Left ventricle myocardium inferior (tissue), 1 donor: Measurements from ENCODE around the gene AQP12A. TPM values are rescaled to one million over a fixed set of nuclear protein-coding genes. Genes with fewer than 3 reads are reported as not detected.

Experiments used
- DNase-seq: peaks from one replicate; pipeline ENCODE4 v3.0.0-alpha.2; 2020
- H3K27ac ChIP-seq: fragments of 200-600 bp; replicated peaks from 2 replicates; pipeline ENCODE4 v1.8.0; 2021
- H3K27me3 ChIP-seq: fragments of 200-600 bp; 2 replicates; pipeline ENCODE4 v1.8.0; 2021; ENCODE audit warnings: low read depth
- H3K36me3 ChIP-seq: fragments of 200-600 bp; 2 replicates; pipeline ENCODE4 v1.8.0; 2021
- H3K4me1 ChIP-seq: fragments of 200-600 bp; 2 replicates; pipeline ENCODE4 v1.8.0; 2021
- H3K4me3 ChIP-seq: fragments of 200-600 bp; 2 replicates; pipeline ENCODE4 v1.8.0; 2021; ENCODE audit warnings: mild to moderate bottlenecking, moderate library complexity
- H3K9me3 ChIP-seq: fragments of 200-600 bp; replicated peaks from 2 replicates; pipeline ENCODE4 v1.8.0; 2021
- intact Hi-C: fragments of 100-400 bp; cut with micrococcal nuclease; formaldehyde crosslinking; loops from one replicate; pipeline ENCODE4 v1.11.0; 2022
- total RNA-seq: library from RNA; stranded (reverse); fragmentation: NEBNext Ultra II Directional; extraction: Animal tissue kit (Norgen Biotek cat#: 25700); gene quantifications from one replicate; pipeline ENCODE4 v1.2.1, GENCODE V29; 2021
- TF ChIP-seq, protein P1 (sequence below): fragments of 200-600 bp; IDR thresholded peaks from 2 replicates; pipeline ENCODE4 v1.8.0; 2021; ENCODE audit warnings: antibody characterized with exemption, mild to moderate bottlenecking, borderline replicate concordance
- donor health status: DM: no; HTN: yes; CAD: no; lungs with severe emphysema.

AQP12A gene
- total RNA-seq, 1 donor from 2014 or later = not detected

DNA sequence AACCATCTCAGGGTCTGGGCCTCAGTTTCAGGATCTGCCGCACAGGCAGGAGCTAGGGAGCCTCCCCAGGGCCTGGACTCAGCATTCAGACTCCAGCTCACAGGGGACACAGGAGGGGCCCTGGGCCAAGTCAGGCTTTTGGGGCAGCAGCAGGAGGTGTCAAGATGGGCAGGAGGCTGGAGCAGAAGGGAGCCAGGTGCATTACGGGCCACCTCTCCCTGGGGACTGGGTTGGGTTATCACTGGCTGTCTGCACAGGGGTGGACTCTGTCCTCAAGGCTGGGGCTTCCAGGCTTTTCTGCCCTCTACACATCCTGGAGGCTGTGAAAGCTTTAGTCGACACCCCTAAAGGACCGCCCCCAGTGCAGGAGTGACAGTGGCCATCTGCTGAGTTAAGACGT lies 20.0 kb downstream of the AQP12A start:
- Histone ChIP-seq H3K9me3 (no peaks in the 10 kb centered on the region), H3K4me1 (no peaks in the 10 kb centered on the region), H3K27me3 (peaks cover 94% of the 10 kb centered on the region), H3K36me3 (no peaks in the 10 kb centered on the region), H3K4me3 (no peak overlapping the region), H3K27ac (no peak overlapping the region)
- intact Hi-C loops = no loop called here
- TF ChIP-seq, protein P1, sequence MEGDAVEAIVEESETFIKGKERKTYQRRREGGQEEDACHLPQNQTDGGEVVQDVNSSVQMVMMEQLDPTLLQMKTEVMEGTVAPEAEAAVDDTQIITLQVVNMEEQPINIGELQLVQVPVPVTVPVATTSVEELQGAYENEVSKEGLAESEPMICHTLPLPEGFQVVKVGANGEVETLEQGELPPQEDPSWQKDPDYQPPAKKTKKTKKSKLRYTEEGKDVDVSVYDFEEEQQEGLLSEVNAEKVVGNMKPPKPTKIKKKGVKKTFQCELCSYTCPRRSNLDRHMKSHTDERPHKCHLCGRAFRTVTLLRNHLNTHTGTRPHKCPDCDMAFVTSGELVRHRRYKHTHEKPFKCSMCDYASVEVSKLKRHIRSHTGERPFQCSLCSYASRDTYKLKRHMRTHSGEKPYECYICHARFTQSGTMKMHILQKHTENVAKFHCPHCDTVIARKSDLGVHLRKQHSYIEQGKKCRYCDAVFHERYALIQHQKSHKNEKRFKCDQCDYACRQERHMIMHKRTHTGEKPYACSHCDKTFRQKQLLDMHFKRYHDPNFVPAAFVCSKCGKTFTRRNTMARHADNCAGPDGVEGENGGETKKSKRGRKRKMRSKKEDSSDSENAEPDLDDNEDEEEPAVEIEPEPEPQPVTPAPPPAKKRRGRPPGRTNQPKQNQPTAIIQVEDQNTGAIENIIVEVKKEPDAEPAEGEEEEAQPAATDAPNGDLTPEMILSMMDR = no peak
- no peak for DNase-seq

DNA sequence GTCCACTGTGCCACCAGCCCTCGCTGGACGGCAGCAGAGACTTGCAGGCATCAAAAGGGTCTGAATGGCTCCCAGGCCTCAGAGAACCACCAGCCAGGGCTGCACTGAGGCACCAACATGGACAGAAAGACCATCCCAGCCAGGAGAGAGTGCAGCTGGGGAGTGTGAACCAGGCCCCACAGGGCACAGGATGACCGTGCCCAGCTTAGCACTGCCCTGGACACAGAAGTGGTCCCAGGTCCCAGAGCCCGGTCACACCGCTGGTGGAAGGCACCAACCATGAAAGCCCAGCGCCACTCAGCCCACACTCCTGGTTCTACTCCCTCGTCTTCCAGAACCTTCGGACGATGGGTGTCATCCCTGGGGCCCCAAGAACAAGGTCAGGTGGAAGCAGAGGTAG lies 20.5 kb downstream of the AQP12A start:
- intact Hi-C loops = no loop called here
- Histone ChIP-seq H3K27ac (no peak overlapping the region), H3K27me3 (peaks cover 95% of the 10 kb centered on the region), H3K9me3 (no peaks in the 10 kb centered on the region), H3K4me1 (no peaks in the 10 kb centered on the region), H3K4me3 (no peak overlapping the region), H3K36me3 (no peaks in the 10 kb centered on the region)
- no peak for DNase-seq
- TF ChIP-seq, protein P1 = no peak

DNA sequence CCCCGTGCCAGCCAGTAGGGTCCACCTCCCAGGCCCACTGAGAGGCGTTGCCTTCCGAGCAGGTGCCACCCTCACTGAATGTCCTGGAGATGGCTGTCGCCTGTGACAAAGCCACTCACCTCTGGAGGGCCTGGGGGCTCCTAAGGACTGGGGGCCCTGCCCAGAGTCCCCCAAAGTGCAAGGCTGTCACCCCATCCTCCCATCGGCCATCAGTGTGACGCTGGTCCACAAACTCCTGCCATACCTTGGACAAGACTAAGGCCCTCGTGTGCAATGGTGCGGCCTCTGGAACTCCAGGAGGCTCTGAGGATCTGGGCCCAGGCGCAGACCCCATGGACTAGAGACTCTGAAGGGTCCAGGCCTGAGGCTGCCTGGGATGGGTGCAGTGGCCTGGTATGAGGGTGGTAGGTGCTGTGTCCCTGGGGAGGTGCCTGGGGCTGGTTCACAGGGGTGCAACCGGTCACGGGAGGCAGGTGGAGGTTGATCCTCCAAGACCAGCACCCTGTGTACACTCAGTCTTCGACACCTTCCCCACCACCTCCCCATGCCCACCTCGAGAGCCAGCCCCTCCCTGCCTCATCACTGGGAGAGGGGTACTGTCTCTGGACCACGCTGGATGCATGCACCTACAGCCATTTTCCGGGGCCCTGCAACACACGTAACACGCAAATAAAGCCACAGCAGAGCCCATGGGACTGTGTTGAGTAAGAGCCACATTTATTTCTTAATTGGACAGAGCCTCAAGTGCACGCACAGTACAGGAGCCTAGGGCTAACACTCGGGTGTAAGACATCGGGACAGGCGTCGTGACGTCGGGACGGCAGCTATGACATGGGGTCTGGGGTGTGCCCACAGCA lies 21.6 kb downstream of the AQP12A start:
- intact Hi-C loops = no loop called here
- TF ChIP-seq, protein P1 = no peak
- DNase-seq = no peak
- no peak overlapping the region for H3K27ac ChIP-seq
- H3K4me1 ChIP-seq = no peaks in the 10 kb centered on the region
- H3K36me3 ChIP-seq = no peaks in the 10 kb centered on the region
- no peak overlapping the region for H3K4me3 ChIP-seq
- no peaks in the 10 kb centered on the region for H3K9me3 ChIP-seq
- H3K27me3 ChIP-seq = peaks cover 95% of the 10 kb centered on the region

DNA sequence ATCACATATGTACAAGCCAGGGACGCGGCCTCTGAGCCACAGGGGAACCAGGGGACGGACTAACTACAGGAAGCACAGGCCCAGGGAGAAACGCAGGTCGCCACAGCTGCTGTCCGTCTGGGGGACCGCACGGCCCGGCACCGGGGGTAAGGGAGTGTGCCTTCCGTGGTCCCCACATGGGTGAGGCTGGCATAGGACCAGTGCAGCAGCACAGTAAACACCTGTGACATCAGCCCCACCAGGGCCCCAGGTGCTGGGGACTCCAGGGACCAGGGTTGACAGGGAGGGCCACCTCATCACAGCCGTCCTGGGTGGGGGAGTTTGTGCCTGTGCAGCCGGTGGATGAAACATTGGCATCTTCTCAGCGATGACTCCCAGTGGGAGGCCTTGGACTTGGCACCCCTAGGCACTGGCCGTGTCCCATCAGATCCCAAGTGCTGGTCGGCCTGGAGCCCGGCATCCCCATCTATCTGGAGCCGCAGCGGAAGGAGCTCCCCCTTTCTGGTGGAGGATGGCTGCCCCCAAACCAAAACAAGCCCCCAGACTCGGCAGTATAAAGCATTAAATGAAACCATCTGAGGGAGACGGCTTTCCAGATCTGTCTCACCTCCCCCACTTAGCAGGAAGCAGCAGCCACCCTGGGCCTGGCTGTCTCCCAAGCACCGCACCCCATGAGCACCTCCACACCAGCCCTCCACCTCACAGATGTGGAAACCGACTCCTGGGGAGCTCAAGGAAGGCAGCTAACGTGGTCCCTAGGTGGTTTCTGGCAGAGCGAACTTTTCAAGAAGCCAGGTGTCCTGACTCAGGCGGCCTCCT lies 22.5 kb downstream of the AQP12A start:
- TF ChIP-seq, protein P1 = no peak
- intact Hi-C loops = no loop called here
- Histone ChIP-seq H3K4me1 (no peaks in the 10 kb centered on the region), H3K27ac (no peak overlapping the region), H3K27me3 (peaks cover 94% of the 10 kb centered on the region), H3K36me3 (no peaks in the 10 kb centered on the region), H3K4me3 (no peak overlapping the region), H3K9me3 (no peaks in the 10 kb centered on the region)
- no peak for DNase-seq

DNA sequence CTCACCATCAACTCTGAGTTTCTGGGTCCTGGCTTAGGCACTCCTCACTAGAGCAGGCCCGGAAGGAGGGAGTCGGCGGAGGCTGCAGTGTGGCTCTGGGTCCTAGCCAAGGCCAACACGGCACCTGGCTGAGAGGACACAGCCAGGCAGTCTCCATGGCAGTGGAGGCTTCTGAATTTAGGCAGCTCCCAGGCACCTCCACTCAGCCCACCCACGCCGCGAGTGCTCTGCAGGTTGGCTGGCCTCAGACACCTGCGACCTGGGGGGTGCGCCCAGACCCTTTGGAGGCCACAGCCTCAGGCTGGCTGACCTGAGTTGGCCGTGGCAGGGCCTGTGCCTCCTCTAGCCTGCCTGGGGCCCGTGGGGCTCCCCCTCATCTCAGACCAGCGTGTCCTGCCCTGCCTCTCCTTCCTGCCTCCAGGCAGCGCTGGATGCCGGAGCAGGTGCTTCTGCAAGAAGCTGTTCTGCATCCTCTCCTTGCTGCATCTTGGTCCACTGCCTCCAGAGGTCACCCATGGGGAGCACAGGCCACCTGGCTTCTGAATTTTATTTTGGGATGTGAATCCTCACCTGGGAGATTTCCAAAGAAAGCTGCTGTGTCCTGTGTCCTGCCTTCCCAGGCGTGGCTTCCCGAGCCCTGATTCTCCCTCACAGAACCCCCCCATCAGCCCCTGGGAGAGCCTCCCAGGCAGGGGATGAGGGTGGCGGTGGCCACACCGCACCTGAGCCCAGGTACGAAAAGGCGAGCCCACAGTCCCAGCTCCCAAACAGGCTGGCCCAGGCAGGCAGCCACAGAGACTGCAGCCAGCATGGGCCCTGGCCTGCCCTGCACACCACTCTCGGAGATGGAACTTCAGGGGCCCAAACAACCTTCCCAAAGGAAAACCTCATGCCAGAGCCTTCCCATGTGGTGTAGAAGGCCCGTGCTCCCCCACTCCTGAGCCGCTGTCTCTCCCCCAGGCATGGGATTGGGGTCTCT lies 23.4 kb downstream of the AQP12A start:
- no peak for DNase-seq
- H3K4me1 ChIP-seq = no peaks in the 10 kb centered on the region
- H3K36me3 ChIP-seq = no peaks in the 10 kb centered on the region
- no peak overlapping the region for H3K27ac ChIP-seq
- intact Hi-C loops = no loop called here
- TF ChIP-seq, protein P1 = no peak
- H3K4me3 ChIP-seq = no peak overlapping the region
- no peaks in the 10 kb centered on the region for H3K9me3 ChIP-seq
- H3K27me3 ChIP-seq = peaks cover 94% of the 10 kb centered on the region
